GM13976 (cell line): ENCODE data around the gene PRKG1.

Experiments
- DNase-seq: peaks from one replicate; pipeline ENCODE4 v3.0.0; 2012; ENCODE audit warnings: low spot score
- CTCF ChIP-seq: IDR thresholded peaks from 2 replicates; pipeline ENCODE4 v1.5.1; 2012; ENCODE audit warnings: borderline replicate concordance, mild to moderate bottlenecking; ENCODE audit not compliant: insufficient read depth; ENCODE audit errors: extremely low read depth, missing control alignments, control extremely low read depth
- in situ Hi-C: fragments of 300-500 bp; cut with MboI; formaldehyde crosslinking; loops from one replicate; pipeline ENCODE4 v1.12.0; 2022; ENCODE audit warnings: low sequenced_read_pairs, mixed read lengths, inconsistent platforms; ENCODE audit not compliant: unreplicated experiment

The PRKG1 gene

GRCh38 chr10:52318136-52318701 lies 1243.9 kb downstream of the PRKG1 start:
- in situ Hi-C loops, result loop anchor here (10.0 kb wide), 1 partner anchor 167 kb away; no protein-coding TSS in a partner anchor
- no peak for DNase-seq
- no peak for TF ChIP-seq CTCF

GRCh38 chr10:52318822-52319464 lies 1244.7 kb downstream of the PRKG1 start:
- in situ Hi-C loops, result loop anchor here (10.0 kb wide), 1 partner anchor 166 kb away; no protein-coding TSS in a partner anchor
- DNase-seq, result no peak
- TF ChIP-seq CTCF, result no peak

GRCh38 chr10:52319926-52320325 lies 1245.6 kb downstream of the PRKG1 start:
- DNase-seq, result no peak
- in situ Hi-C loops, result loop anchor here (10.0 kb wide), 1 partner anchor 165 kb away; no protein-coding TSS in a partner anchor
- no peak for TF ChIP-seq CTCF

GRCh38 chr10:52322323-52322722 lies 1248.0 kb downstream of the PRKG1 start:
- in situ Hi-C loops, result no loop called here
- TF ChIP-seq CTCF, result no peak
- no peak for DNase-seq

GRCh38 chr10:52322936-52323335 lies 1248.6 kb downstream of the PRKG1 start:
- in situ Hi-C loops, result no loop called here
- no peak for TF ChIP-seq CTCF
- no peak for DNase-seq

- no peak for TF ChIP-seq CTCF
- no peak for DNase-seq
- in situ Hi-C loops, result no loop called here
Observed at GRCh38 chr10:52326382-52326781, 1252.1 kb downstream of the PRKG1 start.
